HG02943 (cell line): Measurements from ENCODE around the gene CPVL.

Experiments
- ATAC-seq: cut with Tn5 transposase; IDR thresholded peaks from one replicate; pipeline ENCODE4 v1.9.1; 2021; ENCODE audit warnings: mild to moderate bottlenecking, low read depth, moderate library complexity; ENCODE audit not compliant: unreplicated experiment

Gene CPVL

DNA sequence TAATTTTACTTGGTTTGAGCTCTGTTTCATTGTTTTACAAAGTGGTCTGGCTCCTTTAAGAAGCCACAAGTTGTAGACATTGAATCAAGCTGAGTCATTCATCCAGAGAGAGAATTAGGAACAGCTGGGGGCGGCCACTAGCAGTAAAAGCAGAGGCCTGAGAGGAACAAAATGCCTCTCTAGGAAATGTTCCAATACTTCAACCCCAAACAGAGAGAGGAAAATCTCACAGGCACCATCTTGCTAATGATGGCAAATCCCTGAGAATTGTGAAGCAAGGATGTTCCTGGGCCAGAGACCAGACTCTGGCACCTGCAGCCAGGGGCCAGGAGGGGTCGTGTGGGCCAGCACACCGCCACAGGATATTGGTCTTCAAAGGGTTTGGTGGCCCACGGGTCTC, 161.7 kb downstream of the CPVL start:
- ATAC-seq: no peak

- ATAC-seq: no peak
Measured at GRCh38 chr7:28984217-28984616, 162.1 kb downstream of the CPVL start.

- ATAC-seq: no peak
Measured at GRCh38 chr7:28983396-28984190, 162.7 kb downstream of the CPVL start.

DNA sequence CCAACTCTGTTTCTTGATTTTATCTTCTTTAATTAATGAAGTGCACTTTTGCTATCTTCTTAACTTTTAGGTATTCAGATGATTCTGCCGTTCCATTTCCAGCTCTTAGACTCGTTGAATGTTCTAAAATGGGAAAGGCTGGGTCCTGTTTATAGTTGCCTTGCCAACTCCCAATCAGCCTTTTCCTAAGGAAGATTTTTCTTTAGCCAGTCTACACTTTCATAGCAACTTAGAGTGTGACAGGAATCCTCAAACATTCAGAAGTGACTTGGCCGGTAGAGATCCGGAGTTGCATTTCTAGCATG, 165.2 kb downstream of the CPVL start:
- ATAC-seq: no peak

DNA sequence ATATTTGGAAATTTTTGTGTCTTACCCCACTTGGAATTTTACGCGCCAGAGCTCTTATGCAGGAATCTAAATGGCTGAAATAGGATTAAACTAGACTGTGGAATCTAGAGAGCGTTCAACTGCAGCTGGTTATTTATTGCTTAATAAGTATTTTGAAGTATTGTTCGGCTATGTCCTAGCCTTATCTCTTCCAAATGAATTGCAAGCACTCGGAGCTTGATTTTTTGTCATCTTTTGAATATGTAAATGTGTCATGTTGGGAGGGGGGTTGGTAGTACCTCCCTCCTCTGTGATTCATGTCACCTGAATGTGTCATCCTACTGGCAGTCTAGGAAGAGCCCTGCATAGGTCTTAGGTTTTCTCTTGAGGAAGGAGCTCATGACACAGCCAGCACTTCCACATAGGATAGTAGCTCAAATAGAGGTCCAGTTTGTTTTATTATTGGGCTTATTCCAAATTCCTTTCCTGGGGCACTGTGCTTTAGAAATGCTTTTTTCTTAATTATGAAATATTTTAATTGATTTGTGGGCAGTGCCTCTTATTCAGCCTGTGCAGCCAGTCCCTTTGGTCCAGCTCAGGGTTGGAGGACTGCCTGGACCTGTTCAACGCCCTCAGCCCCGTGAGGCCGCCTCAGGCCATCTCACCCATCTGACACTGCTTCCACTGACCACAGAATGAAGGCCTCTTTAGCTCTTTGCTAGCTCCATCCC, 165.7 kb downstream of the CPVL start:
- ATAC-seq: no peak

GRCh38 chr7:28979776-28980175, 166.6 kb downstream of the CPVL start:
- no peak for ATAC-seq

- no peak for ATAC-seq
Measured at GRCh38 chr7:28977881-28978280, 168.5 kb downstream of the CPVL start.

- no peak for ATAC-seq
Measured at GRCh38 chr7:28976022-28976421, 170.3 kb downstream of the CPVL start.

GRCh38 chr7:28973591-28973990, 172.7 kb downstream of the CPVL start:
- ATAC-seq: no peak

DNA sequence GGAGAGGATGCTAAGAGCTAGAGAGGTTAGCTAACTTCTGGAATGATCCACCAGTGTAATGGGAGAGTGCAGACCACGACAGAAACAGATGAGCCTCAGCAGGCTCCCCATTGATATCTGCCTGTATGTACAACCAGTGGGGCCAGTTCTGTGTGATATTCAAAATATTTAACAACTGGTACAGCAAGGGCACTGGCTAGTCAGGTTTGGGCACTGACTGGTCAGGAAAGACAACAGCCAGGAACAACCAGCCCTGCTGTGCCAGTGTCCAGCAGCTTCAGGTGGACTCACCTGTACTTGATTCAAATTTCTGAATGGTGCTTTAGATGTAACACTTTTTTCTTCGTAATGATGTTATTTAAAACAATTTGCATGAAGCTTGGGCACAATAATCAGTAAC, 182.3 kb downstream of the CPVL start:
- ATAC-seq: no peak

DNA sequence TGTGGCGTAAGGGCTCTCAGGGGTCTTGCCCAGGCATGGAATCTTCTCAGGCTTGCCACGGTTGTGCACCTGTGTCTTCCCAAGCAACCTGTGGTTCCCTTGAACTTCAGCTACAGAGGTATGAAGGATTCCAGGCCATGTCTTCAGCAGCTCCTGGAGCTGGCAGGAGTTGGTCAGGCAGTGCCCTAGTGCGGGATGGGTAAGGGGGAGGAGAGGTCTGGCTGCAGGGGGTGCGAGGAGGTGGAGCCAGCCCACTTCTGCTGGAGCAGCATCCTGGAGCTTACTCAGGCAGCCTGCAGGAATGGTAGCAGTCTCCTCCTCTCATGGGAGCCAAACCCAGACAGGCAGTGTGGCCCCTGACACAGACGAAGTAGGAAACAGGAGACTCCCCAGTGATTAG, 184.4 kb downstream of the CPVL start:
- no peak for ATAC-seq

- ATAC-seq: no peak
Measured at GRCh38 chr7:28960071-28960840, 186.1 kb downstream of the CPVL start.

- ATAC-seq: no peak
Measured at GRCh38 chr7:28958980-28959347, 187.4 kb downstream of the CPVL start.

GRCh38 chr7:28958235-28958979, 187.9 kb downstream of the CPVL start, which contains the start of gene TRIL:
Gene TRIL (minus strand): TSS chr7:28958330. CDS start chr7:28958046, 284 bp downstream.
- no peak for ATAC-seq

- ATAC-seq: no peak
Measured at GRCh38 chr7:28957751-28958234, 188.5 kb downstream of the CPVL start.

GRCh38 chr7:28957064-28957750, 189.1 kb downstream of the CPVL start:
- ATAC-seq: no peak

GRCh38 chr7:28956608-28957063, 189.7 kb downstream of the CPVL start:
- no peak for ATAC-seq

- ATAC-seq: no peak
Measured at GRCh38 chr7:28955718-28956607, 190.4 kb downstream of the CPVL start.

DNA sequence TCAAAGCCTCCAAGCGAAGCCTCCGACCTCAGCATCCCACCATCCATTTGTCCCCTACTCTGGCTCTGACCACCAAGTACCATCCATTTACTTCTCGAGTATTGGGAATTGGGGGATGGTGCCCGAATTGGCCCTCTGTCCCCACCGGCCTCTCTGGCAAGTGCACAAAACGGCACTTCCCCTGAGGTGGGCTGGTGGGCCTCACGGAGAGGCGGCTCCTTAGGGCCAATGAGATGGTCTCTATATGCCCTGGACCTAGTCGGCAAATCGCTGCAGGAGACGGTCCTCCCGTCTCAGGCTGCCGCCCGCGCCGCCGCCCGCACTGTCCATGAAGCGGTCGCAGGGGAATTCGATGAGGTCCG, 191.0 kb downstream of the CPVL start:
- ATAC-seq: no peak
